ENCODE measurements around the gene CYB5RL. TPM values are rescaled to one million over a fixed set of nuclear protein-coding genes. Genes with fewer than 3 reads are reported as not detected.
"Not testable (repeated sequence)": the region's sequence is repeated elsewhere in the genome, so short reads cannot be mapped to it uniquely, and the experiment has no call there.

CYB5RL gene
- total RNA-seq, 1 donor from 2014 or later, result 8.1 TPM

DNA sequence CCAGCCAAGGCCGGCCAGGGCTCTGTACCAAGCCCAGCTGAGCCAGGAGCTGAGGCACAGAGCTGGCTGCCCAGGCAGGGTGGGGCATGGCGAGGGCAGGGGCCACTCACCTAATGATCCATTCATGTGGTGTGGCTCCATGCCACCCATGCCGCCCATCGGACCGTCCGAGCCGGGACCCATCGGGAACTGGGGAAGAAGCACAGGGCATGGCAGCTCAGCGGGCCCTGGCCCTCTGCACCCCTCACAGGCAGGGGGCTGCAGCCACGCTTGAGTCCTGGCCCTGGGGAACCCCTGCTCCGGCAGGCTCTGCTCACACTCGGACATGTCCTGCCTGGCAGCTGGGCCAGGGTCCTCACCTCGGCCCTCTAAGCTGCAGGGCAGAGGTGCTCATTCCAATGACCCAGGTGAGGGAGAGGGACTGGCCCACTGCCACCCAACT lies 28.8 kb upstream of the CYB5RL start:
- ATAC-seq (peak; percentile 12), DNase-seq (ENCODE audit: low spot score) (no peak)
- intact Hi-C loops (cut with DNase I), result no loop called here

DNA sequence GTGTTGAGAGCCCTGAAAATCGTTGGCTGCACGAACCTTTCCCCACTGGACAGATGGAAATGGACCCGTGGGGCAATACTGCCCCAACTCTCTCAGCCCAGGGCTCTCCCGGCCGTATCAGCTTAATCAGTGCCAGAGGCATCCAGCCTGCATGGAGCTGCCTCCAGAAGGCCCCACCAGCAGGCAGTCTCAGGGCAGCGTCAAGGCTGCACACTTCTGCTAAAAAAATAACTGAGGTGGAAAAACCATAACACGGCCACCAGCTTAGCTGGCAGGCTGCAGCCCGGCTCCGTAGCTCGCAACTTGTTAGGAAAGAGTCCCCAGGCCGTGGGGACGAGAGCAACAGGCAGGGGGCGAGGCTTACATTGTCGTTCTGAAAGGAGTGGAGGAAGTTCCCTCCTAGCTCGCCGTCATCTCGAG lies 28.1 kb upstream of the CYB5RL start:
- ATAC-seq (no peak), DNase-seq (ENCODE audit: low spot score) (no peak)
- intact Hi-C loops (cut with DNase I), result no loop called here

- DNase-seq (ENCODE audit: low spot score), result no peak
- intact Hi-C loops (cut with DNase I), result no loop called here
- ATAC-seq, result peak; percentile 36
These were observed 27.3 kb upstream of the CYB5RL start for GRCh38 chr1:54227091-54227602.

GRCh38 chr1:54225986-54226559 lies 26.2 kb upstream of the CYB5RL start:
- DNase-seq (ENCODE audit: low spot score) (no peak), ATAC-seq (no peak)
- intact Hi-C loops (cut with DNase I), result no loop called here

DNA sequence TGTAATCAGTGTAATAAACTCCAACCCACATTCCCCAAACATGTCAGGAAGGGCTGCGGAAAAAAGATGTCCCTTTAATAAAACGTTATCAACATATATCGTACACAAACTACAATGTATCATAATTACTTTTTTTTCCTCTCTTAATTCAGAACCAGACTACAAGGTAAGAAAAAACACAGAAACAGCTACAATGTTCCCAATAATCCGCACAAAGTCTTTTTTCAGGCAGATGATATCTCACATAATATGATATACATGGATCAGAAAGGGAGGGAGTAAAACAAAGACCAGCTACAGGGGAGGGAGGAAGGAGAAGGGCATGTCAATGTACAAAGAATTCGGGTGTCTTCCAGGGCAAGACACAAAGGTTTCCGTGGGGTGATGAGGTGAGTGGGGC lies 25.5 kb upstream of the CYB5RL start:
- DNase-seq (ENCODE audit: low spot score), result no peak
- no peak for ATAC-seq
- intact Hi-C loops (cut with DNase I), result no loop called here

DNA sequence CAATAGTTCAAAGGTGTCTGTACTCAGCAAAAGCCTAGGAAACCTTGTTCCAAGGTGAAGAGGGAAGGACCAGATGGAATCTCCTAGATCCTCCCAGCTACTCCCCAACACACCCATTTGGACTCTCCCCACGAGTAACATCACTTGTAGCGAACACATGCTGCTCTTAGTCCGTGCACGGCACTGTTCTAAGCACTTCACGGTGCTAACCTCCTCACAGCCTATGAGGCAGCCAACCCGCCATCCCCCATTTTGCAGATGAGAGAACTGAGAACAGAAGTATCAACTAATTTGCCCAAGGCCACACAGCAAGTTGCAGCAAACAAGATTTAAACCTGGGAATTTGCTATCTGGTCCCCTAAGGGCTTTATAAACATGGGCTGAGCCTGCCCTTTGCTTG lies 24.4 kb upstream of the CYB5RL start:
- ATAC-seq, result no peak
- DNase-seq (ENCODE audit: low spot score), result no peak
- intact Hi-C loops (cut with DNase I), result no loop called here

GRCh38 chr1:54223441-54224202 lies 23.8 kb upstream of the CYB5RL start:
- ATAC-seq (no peak), DNase-seq (ENCODE audit: low spot score) (no peak)
- intact Hi-C loops (cut with DNase I), result no loop called here

GRCh38 chr1:54222711-54223110 lies 22.9 kb upstream of the CYB5RL start:
- DNase-seq (ENCODE audit: low spot score) (no peak), ATAC-seq (no peak)
- intact Hi-C loops (cut with DNase I), result no loop called here

GRCh38 chr1:54221867-54222484 lies 22.1 kb upstream of the CYB5RL start:
- no peak for ATAC-seq
- no peak for DNase-seq (ENCODE audit: low spot score)
- intact Hi-C loops (cut with DNase I), result no loop called here

- no peak for DNase-seq (ENCODE audit: low spot score)
- intact Hi-C loops (cut with DNase I), result no loop called here
- no peak for ATAC-seq
These were observed 21.4 kb upstream of the CYB5RL start for GRCh38 chr1:54221113-54221834.

- DNase-seq (ENCODE audit: low spot score), result peak; percentile 72
- intact Hi-C loops (cut with DNase I), result no loop called here
- peak; percentile 86 for ATAC-seq
These were observed 20.4 kb upstream of the CYB5RL start for GRCh38 chr1:54220004-54220811.

DNA sequence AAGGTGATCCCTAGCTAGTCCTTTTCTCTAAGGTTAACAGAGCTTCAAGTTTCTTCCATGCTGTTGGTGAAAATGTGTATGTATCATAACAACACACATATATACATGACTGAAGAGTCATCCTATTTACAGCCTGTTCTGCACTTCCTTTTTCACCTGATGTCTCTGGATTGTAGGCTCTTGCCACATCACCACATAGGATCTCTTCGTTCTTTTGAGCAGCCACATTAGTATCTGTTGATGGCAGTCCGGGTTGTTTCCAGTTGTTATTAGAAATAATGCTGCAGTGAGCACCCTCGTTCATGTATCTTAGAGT lies 19.8 kb upstream of the CYB5RL start:
- ATAC-seq, result no peak
- intact Hi-C loops (cut with DNase I), result no loop called here
- no peak for DNase-seq (ENCODE audit: low spot score)

- DNase-seq (ENCODE audit: low spot score) (no peak), ATAC-seq (no peak)
- intact Hi-C loops (cut with DNase I), result no loop called here
These were observed 19.3 kb upstream of the CYB5RL start for GRCh38 chr1:54218883-54219687.

- DNase-seq (ENCODE audit: low spot score), result no peak
- ATAC-seq, result no peak
These were observed 15.7 kb upstream of the CYB5RL start for GRCh38 chr1:54215523-54215922.

GRCh38 chr1:54212872-54213271 lies 13.0 kb upstream of the CYB5RL start:
- no peak for DNase-seq (ENCODE audit: low spot score)
- no peak for ATAC-seq
- intact Hi-C loops (cut with DNase I), result no loop called here

More at GRCh38 chr1:54215523-54215922, 15.7 kb upstream of the CYB5RL start:
- intact Hi-C loops (cut with DNase I), result no loop called here

DNA sequence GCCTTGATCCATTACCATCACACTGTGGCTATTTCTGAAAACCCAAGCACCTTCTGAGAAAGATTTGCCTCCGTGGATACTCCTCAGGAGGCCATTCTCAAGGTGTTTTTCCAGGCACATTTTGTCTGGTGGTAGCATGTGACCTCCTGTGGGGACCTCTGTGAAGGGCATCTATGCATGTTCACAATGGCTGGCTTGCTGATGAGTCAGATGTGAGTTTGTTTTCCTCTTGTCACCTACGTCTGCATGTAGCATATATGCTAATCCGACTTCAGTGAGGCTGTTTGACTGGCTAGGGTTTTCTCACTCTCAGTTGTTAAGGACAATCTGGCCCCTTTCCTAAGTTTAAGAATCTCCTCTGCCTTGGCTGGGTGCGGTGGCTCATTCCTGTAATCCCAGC lies 8.1 kb upstream of the CYB5RL start:
- intact Hi-C loops (cut with DNase I); DNase-seq (ENCODE audit: low spot score); ATAC-seq: not testable (repeated sequence)

GRCh38 chr1:54207287-54207686 lies 7.5 kb upstream of the CYB5RL start:
- ATAC-seq (no peak), DNase-seq (ENCODE audit: low spot score) (no peak)
- intact Hi-C loops (cut with DNase I), result no loop called here

DNA sequence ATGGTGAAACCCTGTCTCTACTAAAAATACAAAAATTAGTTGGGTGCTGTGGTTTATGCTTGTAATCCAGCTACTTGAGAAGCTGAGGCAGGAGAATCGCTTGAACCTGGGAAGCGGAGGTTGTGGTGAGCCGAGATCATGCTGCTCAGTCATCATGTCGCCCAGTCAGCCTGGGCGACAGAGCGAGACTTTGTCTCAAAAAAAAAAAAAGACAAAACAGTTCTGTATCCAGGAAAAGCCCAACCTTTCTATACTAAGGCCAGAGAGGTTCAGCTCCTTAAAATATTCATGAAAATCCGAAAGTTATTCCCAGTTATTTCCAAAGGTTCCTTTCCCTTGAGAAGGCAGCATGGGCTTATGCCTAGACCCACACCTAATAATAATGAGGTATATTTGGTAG lies 4.4 kb upstream of the CYB5RL start:
- intact Hi-C loops (cut with DNase I), result no loop called here
- no peak for ATAC-seq
- DNase-seq (ENCODE audit: low spot score), result no peak

Measured in sciatic nerve (tissue), 2 donors.